ENCODE measurements around the gene AUTS2.

- TF ChIP-seq CTCF (IDR thresholded peaks at IDR 0.05; ENCODE audit: low read length): no peak
- TF ChIP-seq EZH2 (IDR thresholded peaks at IDR 0.05; ENCODE audit: borderline replicate concordance, low read length): no peak
These were observed 715.9 kb downstream of the AUTS2 start for GRCh38 chr7:70314221-70314620.

All from OCI-LY1 (cell line).